Astrocyte (in vitro differentiated cells and primary cell): Measurements from ENCODE around the gene PRKCH.

ENCODE experiments used
- EZH2 ChIP-seq: IDR thresholded peaks from 2 replicates; pipeline ENCODE4 v1.6.1; 2012; ENCODE audit warnings: mild to moderate bottlenecking, low read length, inconsistent platforms; ENCODE audit not compliant: insufficient read depth
- TF ChIP-seq, protein P1 (sequence below): IDR thresholded peaks from 2 replicates; pipeline ENCODE4 v1.5.1; 2011; ENCODE audit warnings: low read depth, mild to moderate bottlenecking, inconsistent platforms, low read length, moderate library complexity; ENCODE audit not compliant: insufficient read depth

GRCh38 chr14:61399365-61399764, 78.0 kb downstream of the PRKCH start:
- TF ChIP-seq, protein P1, sequence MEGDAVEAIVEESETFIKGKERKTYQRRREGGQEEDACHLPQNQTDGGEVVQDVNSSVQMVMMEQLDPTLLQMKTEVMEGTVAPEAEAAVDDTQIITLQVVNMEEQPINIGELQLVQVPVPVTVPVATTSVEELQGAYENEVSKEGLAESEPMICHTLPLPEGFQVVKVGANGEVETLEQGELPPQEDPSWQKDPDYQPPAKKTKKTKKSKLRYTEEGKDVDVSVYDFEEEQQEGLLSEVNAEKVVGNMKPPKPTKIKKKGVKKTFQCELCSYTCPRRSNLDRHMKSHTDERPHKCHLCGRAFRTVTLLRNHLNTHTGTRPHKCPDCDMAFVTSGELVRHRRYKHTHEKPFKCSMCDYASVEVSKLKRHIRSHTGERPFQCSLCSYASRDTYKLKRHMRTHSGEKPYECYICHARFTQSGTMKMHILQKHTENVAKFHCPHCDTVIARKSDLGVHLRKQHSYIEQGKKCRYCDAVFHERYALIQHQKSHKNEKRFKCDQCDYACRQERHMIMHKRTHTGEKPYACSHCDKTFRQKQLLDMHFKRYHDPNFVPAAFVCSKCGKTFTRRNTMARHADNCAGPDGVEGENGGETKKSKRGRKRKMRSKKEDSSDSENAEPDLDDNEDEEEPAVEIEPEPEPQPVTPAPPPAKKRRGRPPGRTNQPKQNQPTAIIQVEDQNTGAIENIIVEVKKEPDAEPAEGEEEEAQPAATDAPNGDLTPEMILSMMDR, result no peak
- TF ChIP-seq EZH2, result no peak
